A549 (cell line): ENCODE measurements around the gene ANKRD29.

Experiments
- HDAC2 ChIP-seq: fragments of 200-600 bp; sonication (generic); IDR thresholded peaks from 2 replicates; pipeline ENCODE4 v1.6.1; 2016
- HOXB13 ChIP-seq: fragments of 250-450 bp; sonication (Bioruptor Pico); IDR thresholded peaks from 2 replicates; pipeline ENCODE4 v1.5.0; 2020; ENCODE audit warnings: low read depth, mild to moderate bottlenecking, moderate library complexity
- JUN ChIP-seq, 2 experiments: fragments of >200 bp; sonication (Bioruptor Twin); formaldehyde crosslinking; IDR thresholded peaks; 2 replicates in 1 of 2; 3 replicates in 1 of 2; pipeline ENCODE4 v1.6.1; 2016 to 2017
- JUNB ChIP-seq: fragments of >200 bp; sonication (Bioruptor Twin); formaldehyde crosslinking; IDR thresholded peaks from 2 replicates; pipeline ENCODE4 v1.6.1; 2016
- MYC ChIP-seq: IDR thresholded peaks from 2 replicates; pipeline ENCODE4 v1.6.1; 2012; ENCODE audit warnings: mild to moderate bottlenecking, inconsistent platforms, low read length, improper control_type of control experiment, borderline replicate concordance
- NFE2L2 ChIP-seq: fragments of 150-350 bp; conservative IDR thresholded peaks from 2 replicates; pipeline ENCODE4 v1.6.1; 2014; ENCODE audit warnings: low read length
- TF ChIP-seq, protein P1 (sequence below): IDR thresholded peaks from 2 replicates; pipeline ENCODE4 v1.6.1; 2012
- TF ChIP-seq, protein P2 (sequence below): fragments of >200 bp; sonication (Bioruptor Twin); formaldehyde crosslinking; IDR thresholded peaks from 3 replicates; pipeline ENCODE4 v1.5.1; 2016

- TF ChIP-seq, protein P1, sequence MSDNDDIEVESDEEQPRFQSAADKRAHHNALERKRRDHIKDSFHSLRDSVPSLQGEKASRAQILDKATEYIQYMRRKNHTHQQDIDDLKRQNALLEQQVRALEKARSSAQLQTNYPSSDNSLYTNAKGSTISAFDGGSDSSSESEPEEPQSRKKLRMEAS, result no peak
- no peak for TF ChIP-seq HOXB13 (CRISPR knock-in tag)
- TF ChIP-seq, protein P2, sequence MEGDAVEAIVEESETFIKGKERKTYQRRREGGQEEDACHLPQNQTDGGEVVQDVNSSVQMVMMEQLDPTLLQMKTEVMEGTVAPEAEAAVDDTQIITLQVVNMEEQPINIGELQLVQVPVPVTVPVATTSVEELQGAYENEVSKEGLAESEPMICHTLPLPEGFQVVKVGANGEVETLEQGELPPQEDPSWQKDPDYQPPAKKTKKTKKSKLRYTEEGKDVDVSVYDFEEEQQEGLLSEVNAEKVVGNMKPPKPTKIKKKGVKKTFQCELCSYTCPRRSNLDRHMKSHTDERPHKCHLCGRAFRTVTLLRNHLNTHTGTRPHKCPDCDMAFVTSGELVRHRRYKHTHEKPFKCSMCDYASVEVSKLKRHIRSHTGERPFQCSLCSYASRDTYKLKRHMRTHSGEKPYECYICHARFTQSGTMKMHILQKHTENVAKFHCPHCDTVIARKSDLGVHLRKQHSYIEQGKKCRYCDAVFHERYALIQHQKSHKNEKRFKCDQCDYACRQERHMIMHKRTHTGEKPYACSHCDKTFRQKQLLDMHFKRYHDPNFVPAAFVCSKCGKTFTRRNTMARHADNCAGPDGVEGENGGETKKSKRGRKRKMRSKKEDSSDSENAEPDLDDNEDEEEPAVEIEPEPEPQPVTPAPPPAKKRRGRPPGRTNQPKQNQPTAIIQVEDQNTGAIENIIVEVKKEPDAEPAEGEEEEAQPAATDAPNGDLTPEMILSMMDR, result no peak
- no peak for TF ChIP-seq JUN (IDR thresholded peaks at IDR 0.05)
- no peak for TF ChIP-seq JUNB
- TF ChIP-seq HDAC2, result no peak
- TF ChIP-seq NFE2L2, result no peak
- TF ChIP-seq MYC, result no peak
Measured at GRCh38 chr18:23668731-23669130, 6.0 kb upstream of the ANKRD29 start.
